PC-9 (cell line): ENCODE measurements around the gene RANGAP1.

Experiments used
- EZH2 ChIP-seq: fragments of 200-600 bp; sonication (generic); IDR thresholded peaks from 2 replicates; pipeline ENCODE4 v1.8.0; 2017; ENCODE audit warnings: antibody characterized with exemption, low read depth
- TF ChIP-seq, protein P1 (sequence below): fragments of 200-600 bp; sonication (generic); conservative IDR thresholded peaks from 2 replicates; pipeline ENCODE4 v1.6.1; 2017; ENCODE audit warnings: mixed run types, antibody characterized with exemption, mild to moderate bottlenecking, moderate library complexity

DNA sequence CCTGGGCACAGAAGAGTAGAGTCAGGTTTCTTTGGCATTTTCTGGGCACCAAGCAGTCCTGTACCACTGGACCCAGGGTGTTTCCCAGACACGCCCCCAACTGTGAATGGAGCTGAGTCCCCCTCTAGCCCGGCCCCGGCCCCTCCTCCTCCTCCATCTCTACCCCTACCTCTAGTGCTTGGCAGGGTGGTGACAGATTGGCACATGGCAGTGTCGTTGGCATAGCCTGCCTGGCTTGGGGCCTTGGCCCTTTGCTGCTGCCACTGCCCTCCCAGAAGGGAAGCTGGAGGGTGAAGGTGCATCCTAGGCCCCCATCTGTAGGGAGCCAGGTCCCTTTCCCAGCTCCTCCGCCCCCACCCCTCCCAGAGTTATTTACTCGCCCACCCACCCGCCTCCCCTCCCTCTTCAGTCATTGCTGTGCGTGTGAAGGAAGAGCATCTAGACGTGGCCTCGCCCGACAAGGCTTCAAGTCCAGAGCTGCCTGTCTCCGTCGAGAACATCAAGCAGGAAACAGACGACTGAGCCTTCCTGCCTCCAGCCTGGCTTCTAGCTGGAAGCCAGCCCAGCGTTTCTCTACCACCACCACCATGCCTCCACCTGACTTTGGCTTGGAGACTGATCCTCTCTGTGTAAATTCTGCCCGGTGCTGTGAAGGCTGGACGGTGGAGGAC is 56.1 kb downstream of the RANGAP1 start:
- TF ChIP-seq, protein P1, sequence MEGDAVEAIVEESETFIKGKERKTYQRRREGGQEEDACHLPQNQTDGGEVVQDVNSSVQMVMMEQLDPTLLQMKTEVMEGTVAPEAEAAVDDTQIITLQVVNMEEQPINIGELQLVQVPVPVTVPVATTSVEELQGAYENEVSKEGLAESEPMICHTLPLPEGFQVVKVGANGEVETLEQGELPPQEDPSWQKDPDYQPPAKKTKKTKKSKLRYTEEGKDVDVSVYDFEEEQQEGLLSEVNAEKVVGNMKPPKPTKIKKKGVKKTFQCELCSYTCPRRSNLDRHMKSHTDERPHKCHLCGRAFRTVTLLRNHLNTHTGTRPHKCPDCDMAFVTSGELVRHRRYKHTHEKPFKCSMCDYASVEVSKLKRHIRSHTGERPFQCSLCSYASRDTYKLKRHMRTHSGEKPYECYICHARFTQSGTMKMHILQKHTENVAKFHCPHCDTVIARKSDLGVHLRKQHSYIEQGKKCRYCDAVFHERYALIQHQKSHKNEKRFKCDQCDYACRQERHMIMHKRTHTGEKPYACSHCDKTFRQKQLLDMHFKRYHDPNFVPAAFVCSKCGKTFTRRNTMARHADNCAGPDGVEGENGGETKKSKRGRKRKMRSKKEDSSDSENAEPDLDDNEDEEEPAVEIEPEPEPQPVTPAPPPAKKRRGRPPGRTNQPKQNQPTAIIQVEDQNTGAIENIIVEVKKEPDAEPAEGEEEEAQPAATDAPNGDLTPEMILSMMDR, result no peak
- no peak for TF ChIP-seq EZH2
